RWPE2 (cell line): ENCODE measurements around the gene FOXF2.

Experiments
- ATAC-seq: fragments of 200-7000 bp; cut with Tn5 transposase; 3 replicates; pipeline ENCODE4 v1.9.1; 2021; ENCODE audit warnings: low read depth
- DNase-seq: peaks from one replicate; pipeline ENCODE4 v3.0.0-alpha.2; 2020; ENCODE audit warnings: low spot score
- H3K27ac ChIP-seq: fragments of 450-650 bp; 2 replicates; pipeline ENCODE4 v1.5.1; 2017; ENCODE audit warnings: mild to moderate bottlenecking; ENCODE audit not compliant: poor library complexity, severe bottlenecking
- H3K27me3 ChIP-seq: fragments of 250-450 bp; sonication (Bioruptor Pico); 2 replicates; pipeline ENCODE4 v1.5.1; 2021; ENCODE audit warnings: mild to moderate bottlenecking, moderate library complexity; ENCODE audit not compliant: insufficient read depth, poor library complexity, severe bottlenecking
- H3K36me3 ChIP-seq: fragments of 250-450 bp; sonication (Bioruptor Pico); 2 replicates; pipeline ENCODE4 v1.5.1; 2020; ENCODE audit warnings: low read depth, mild to moderate bottlenecking, moderate library complexity
- H3K4me1 ChIP-seq: fragments of 250-450 bp; sonication (Bioruptor Pico); 2 replicates; pipeline ENCODE4 v1.5.1; 2021; ENCODE audit warnings: mild to moderate bottlenecking, moderate library complexity; ENCODE audit not compliant: insufficient read depth, poor library complexity, severe bottlenecking
- H3K4me3 ChIP-seq: fragments of 250-450 bp; sonication (Bioruptor Pico); 2 replicates; pipeline ENCODE4 v1.5.1; 2021; ENCODE audit warnings: mild to moderate bottlenecking, moderate library complexity; ENCODE audit not compliant: severe bottlenecking
- H3K9me3 ChIP-seq: fragments of 250-450 bp; sonication (Bioruptor Pico); 2 replicates; pipeline ENCODE4 v1.5.1; 2021; ENCODE audit warnings: mild to moderate bottlenecking, moderate library complexity; ENCODE audit not compliant: severe bottlenecking
- CTCF ChIP-seq: fragments of 450-650 bp; IDR thresholded peaks from one replicate; pipeline ENCODE4 v1.5.1; 2017; ENCODE audit warnings: mild to moderate bottlenecking, moderate library complexity; ENCODE audit not compliant: poor library complexity, severe bottlenecking

FOXF2 gene

GRCh38 chr6:1389369-1390132 is at the start of gene FOXF2:
FOXF2 (plus strand) TSS chr6:1389576; CDS start chr6:1389948, 372 bp downstream.
- Histone ChIP-seq H3K36me3 (no peaks in the 10 kb centered on the region), H3K9me3 (no peaks in the 10 kb centered on the region), H3K27me3 (peaks cover 90% of the 10 kb centered on the region), H3K4me1 (no peaks in the 10 kb centered on the region), H3K4me3 (peak within 1 kb of the TSS; percentile 41), H3K27ac (no peak within 1 kb of the TSS)
- no peak for DNase-seq
- ATAC-seq: 0 out of 3 replicates have a peak, but pooled peaks have one; percentile 4
- no peak for TF ChIP-seq CTCF

DNA sequence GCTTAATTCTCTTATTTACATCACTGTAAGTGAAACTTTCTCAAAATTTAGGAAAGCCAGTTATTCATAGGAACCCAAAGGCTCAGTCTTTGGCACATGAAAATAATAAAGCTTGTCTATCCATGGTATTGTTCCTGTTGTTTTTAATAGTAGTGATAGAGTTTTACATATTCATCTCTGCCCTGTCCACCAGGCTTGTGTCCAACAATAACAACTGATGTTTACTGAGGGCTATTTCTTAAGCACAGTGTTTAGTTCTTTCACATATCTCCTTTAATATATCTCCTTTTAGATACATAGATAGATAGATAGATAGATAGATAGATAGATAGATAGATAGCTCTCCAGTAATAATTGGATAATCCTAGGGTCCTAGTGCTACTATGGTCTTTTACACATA is 43.3 kb upstream of the FOXF2 start:
- no peak overlapping the region for H3K4me3 ChIP-seq

GRCh38 chr6:1346558-1347091 is 42.8 kb upstream of the FOXF2 start:
- no peaks in the 10 kb centered on the region for H3K4me1 ChIP-seq
- H3K36me3 ChIP-seq: no peaks in the 10 kb centered on the region
- no peak for TF ChIP-seq CTCF
- H3K27me3 ChIP-seq: no peaks in the 10 kb centered on the region
- H3K27ac ChIP-seq: no peak overlapping the region
- DNase-seq (no peak), ATAC-seq (no peak)
- no peak overlapping the region for H3K4me3 ChIP-seq
- no peaks in the 10 kb centered on the region for H3K9me3 ChIP-seq

More for the DNA sequence above, 43.3 kb upstream of the FOXF2 start:
- Histone ChIP-seq H3K9me3 (no peaks in the 10 kb centered on the region), H3K4me1 (no peaks in the 10 kb centered on the region), H3K36me3 (no peaks in the 10 kb centered on the region), H3K27ac (no peak overlapping the region), H3K27me3 (no peaks in the 10 kb centered on the region)
- no peak for TF ChIP-seq CTCF
- ATAC-seq (no peak), DNase-seq (no peak)

- ATAC-seq (no peak), DNase-seq (no peak)
- TF ChIP-seq CTCF: no peak
- no peak overlapping the region for H3K27ac ChIP-seq
- no peaks in the 10 kb centered on the region for H3K9me3 ChIP-seq
- H3K4me3 ChIP-seq: no peak overlapping the region
- H3K36me3 ChIP-seq: no peaks in the 10 kb centered on the region
- no peaks in the 10 kb centered on the region for H3K27me3 ChIP-seq
- H3K4me1 ChIP-seq: no peaks in the 10 kb centered on the region
These were observed 42.2 kb upstream of the FOXF2 start for GRCh38 chr6:1347161-1347560.

DNA sequence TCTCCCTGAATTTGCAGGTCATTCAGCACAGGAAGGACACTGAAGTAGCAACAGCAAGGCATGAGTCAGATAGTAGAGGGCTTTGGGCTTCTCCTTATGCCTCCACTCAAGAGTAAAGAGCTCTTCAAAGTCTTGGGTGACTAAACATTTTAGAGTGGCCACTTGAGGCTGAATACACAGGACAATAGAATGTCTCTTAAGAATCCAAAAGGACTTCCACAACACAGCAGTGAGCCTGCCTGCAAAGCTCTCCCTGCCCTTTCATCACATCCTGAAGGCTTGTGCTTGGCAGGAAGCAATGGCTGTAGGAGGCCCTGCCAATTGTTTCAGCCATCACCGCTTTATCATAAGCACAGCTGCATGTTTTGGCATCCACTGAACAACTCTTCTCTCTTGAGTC is 40.7 kb upstream of the FOXF2 start:
- no peak for DNase-seq
- H3K27me3 ChIP-seq: no peaks in the 10 kb centered on the region
- no peaks in the 10 kb centered on the region for H3K36me3 ChIP-seq
- no peaks in the 10 kb centered on the region for H3K4me1 ChIP-seq
- TF ChIP-seq CTCF: no peak
- no peaks in the 10 kb centered on the region for H3K9me3 ChIP-seq
- no peak overlapping the region for H3K27ac ChIP-seq
- no peak for ATAC-seq
- no peak overlapping the region for H3K4me3 ChIP-seq
